ENCODE data around the gene LPCAT2.

GRCh38 chr16:55574811-55575210, 65.9 kb downstream of the LPCAT2 start:
- no peak for TF ChIP-seq CTCF (IDR thresholded peaks at IDR 0.05)
- no peak for TF ChIP-seq POLR2A (IDR thresholded peaks at IDR 0.05)

Measured in esophagus squamous epithelium (tissue), 4 donors.